Osteoblast (primary cell): ENCODE data around the gene GLS2. TPM values are rescaled to one million over a fixed set of nuclear protein-coding genes. Genes with fewer than 3 reads are reported as not detected.
A peak's percentile ranks its signal among the peaks of the same experiment; 100 is the strongest.

Experiments
- DNase-seq: peaks from one replicate; pipeline ENCODE4 v3.0.0; 2011; ENCODE audit warnings: low spot score, mixed read lengths; ENCODE audit not compliant: insufficient read length; ENCODE audit errors: missing footprints
- H2AFZ ChIP-seq: 2 replicates; pipeline ENCODE4 v1.6.0; 2011; ENCODE audit warnings: mild to moderate bottlenecking, low read length
- H3K27ac ChIP-seq: 2 replicates; pipeline ENCODE4 v1.5.1; 2011; ENCODE audit warnings: mild to moderate bottlenecking, low read depth, low read length, moderate library complexity
- H3K27me3 ChIP-seq: 2 replicates; pipeline ENCODE4 v1.6.0; 2012; ENCODE audit warnings: mild to moderate bottlenecking, control low read depth, inconsistent platforms, low read length, moderate library complexity; ENCODE audit not compliant: insufficient read depth
- H3K36me3 ChIP-seq: 2 replicates; pipeline ENCODE4 v1.5.1; 2011; ENCODE audit warnings: mild to moderate bottlenecking, low read length, control low read depth, moderate library complexity; ENCODE audit not compliant: insufficient read depth
- H3K4me1 ChIP-seq: 2 replicates; pipeline ENCODE4 v1.5.1; 2011; ENCODE audit warnings: mild to moderate bottlenecking, low read length, control low read depth, moderate library complexity; ENCODE audit not compliant: insufficient read depth
- H3K4me2 ChIP-seq: 2 replicates; pipeline ENCODE4 v1.6.0; 2011; ENCODE audit warnings: mild to moderate bottlenecking, low read length; ENCODE audit not compliant: insufficient read depth
- H3K4me3 ChIP-seq: fragments of 200-600 bp; sonication (generic); 3 replicates; pipeline ENCODE4 v1.5.1; 2012; ENCODE audit warnings: mild to moderate bottlenecking, low read length, inconsistent platforms; ENCODE audit not compliant: insufficient read depth
- H3K79me2 ChIP-seq: 2 replicates; pipeline ENCODE4 v1.6.0; 2012; ENCODE audit warnings: mild to moderate bottlenecking, low read length, control low read depth, inconsistent platforms; ENCODE audit not compliant: insufficient read depth
- H3K9me3 ChIP-seq: 2 replicates; pipeline ENCODE4 v1.5.1; 2011; ENCODE audit warnings: low read depth, low read length, control low read depth
- H4K20me1 ChIP-seq: 2 replicates; pipeline ENCODE4 v1.6.0; 2012; ENCODE audit warnings: mild to moderate bottlenecking, low read length, control low read depth; ENCODE audit not compliant: insufficient read depth
- CTCF ChIP-seq: IDR thresholded peaks from 2 replicates; pipeline ENCODE4 v1.5.1; 2011; ENCODE audit warnings: mild to moderate bottlenecking, low read depth, low read length, moderate library complexity; ENCODE audit errors: extremely low read depth
- total RNA-seq: library from RNA; depleted of rRNA; stranded (reverse); fragments of >200 nt; gene quantifications from 2 replicates; pipeline ENCODE4 v1.2.3, GENCODE V29; 2012

The GLS2 gene
- total RNA-seq, 1 donor: 0.36 TPM

DNA sequence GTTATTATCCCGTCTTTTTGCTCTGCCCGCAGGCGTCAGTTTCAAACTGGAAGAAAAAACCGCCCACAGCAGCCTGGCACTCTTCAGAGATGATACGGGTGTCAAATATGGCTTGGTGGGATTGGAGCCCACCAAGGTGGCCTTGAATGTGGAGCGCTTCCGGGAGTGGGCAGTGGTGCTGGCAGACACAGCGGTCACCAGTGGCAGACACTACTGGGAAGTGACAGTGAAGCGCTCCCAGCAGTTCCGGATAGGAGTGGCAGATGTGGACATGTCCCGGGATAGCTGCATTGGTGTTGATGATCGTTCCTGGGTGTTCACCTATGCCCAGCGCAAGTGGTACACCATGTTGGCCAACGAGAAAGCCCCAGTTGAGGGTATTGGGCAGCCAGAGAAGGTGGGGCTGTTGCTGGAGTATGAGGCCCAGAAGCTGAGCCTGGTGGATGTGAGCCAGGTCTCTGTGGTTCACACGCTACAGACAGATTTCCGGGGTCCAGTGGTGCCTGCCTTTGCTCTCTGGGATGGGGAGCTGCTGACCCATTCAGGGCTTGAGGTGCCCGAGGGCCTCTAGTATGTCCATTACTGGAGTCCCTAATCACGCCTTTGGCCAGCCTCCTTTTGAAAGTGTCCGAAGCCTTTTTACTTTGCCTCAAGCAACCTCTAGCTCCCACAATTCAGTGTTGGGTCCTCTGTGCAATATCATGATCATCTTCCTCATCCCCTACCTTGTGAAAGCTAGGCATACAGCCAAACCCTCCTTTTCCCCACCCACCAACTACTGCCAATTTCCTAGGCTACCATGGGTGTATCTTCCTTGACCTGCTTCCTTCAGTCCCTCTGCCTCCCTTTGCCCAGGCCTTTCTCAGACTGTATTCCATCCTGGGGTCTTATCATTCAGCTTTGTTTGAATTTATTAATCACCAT is 18.7 kb downstream of the GLS2 start:
- Histone ChIP-seq H3K4me3 (peak overlapping the region; percentile 98), H2AFZ (peak overlapping the region; percentile 96), H4K20me1 (no peaks in the 10 kb centered on the region), H3K36me3 (peaks cover 8% of the 10 kb centered on the region), H3K27ac (peak overlapping the region; percentile 93), H3K9me3 (no peaks in the 10 kb centered on the region), H3K4me2 (peak overlapping the region; percentile 98), H3K4me1 (peaks cover 8% of the 10 kb centered on the region), H3K79me2 (peaks cover 34% of the 10 kb centered on the region), H3K27me3 (no peaks in the 10 kb centered on the region)
- peak; percentile 65 for DNase-seq
- no peak for TF ChIP-seq CTCF

GRCh38 chr12:56468216-56469006 is 19.6 kb downstream of the GLS2 start, which contains the start of gene SPRYD4:
SPRYD4 (plus strand) TSS chr12:56468578; CDS start chr12:56468592, 14 bp downstream.
- peaks cover 6% of the 10 kb centered on the region for H3K36me3 ChIP-seq
- H3K9me3 ChIP-seq: no peaks in the 10 kb centered on the region
- peak within 1 kb of the TSS; percentile 98 for H3K4me2 ChIP-seq
- H3K4me3 ChIP-seq: peak within 1 kb of the TSS; percentile 98
- H3K79me2 ChIP-seq: peaks cover 34% of the 10 kb centered on the region
- no peaks in the 10 kb centered on the region for H4K20me1 ChIP-seq
- no peaks in the 10 kb centered on the region for H3K27me3 ChIP-seq
- H3K4me1 ChIP-seq: peaks cover 11% of the 10 kb centered on the region
- peak within 1 kb of the TSS; percentile 96 for H2AFZ ChIP-seq
- peak within 1 kb of the TSS; percentile 93 for H3K27ac ChIP-seq
- DNase-seq: peak; percentile 98
- TF ChIP-seq CTCF: peak; percentile 30

- Histone ChIP-seq H3K4me2 (no peak overlapping the region), H3K36me3 (no peaks in the 10 kb centered on the region), H3K27me3 (no peaks in the 10 kb centered on the region), H4K20me1 (no peaks in the 10 kb centered on the region), H3K4me1 (peaks cover 3% of the 10 kb centered on the region), H2AFZ (peak overlapping the region; percentile 9), H3K4me3 (no peak overlapping the region), H3K27ac (no peak overlapping the region), H3K9me3 (no peaks in the 10 kb centered on the region), H3K79me2 (no peaks in the 10 kb centered on the region)
- TF ChIP-seq CTCF: no peak
- DNase-seq: no peak
These were observed 25.4 kb downstream of the GLS2 start for GRCh38 chr12:56462565-56462964.
